Astrocyte (in vitro differentiated cells and primary cell): ENCODE measurements around the gene SNX2. TPM values are rescaled to one million over a fixed set of nuclear protein-coding genes. Genes with fewer than 3 reads are reported as not detected.
A peak's percentile ranks its signal among the peaks of the same experiment; 100 is the strongest.

ENCODE experiments used
- DNase-seq: peaks from one replicate; pipeline ENCODE4 v3.0.0-alpha.2; 2010; ENCODE audit warnings: low read depth
- FAIRE-seq: peaks from 2 replicates; lab custom pipeline; 2011; peaks lifted over from hg19 to GRCh38; lab: Jason Lieb, UNC
- H2AFZ ChIP-seq: 2 replicates; pipeline ENCODE4 v1.6.0; 2012; ENCODE audit warnings: low read depth, low read length, inconsistent platforms
- H3K27ac ChIP-seq: 2 replicates; pipeline ENCODE4 v1.5.1; 2011; ENCODE audit warnings: low read depth, low read length, inconsistent platforms
- H3K27me3 ChIP-seq: 2 replicates; pipeline ENCODE4 v1.6.0; 2011; ENCODE audit warnings: low read length, inconsistent platforms; ENCODE audit not compliant: insufficient read depth
- H3K36me3 ChIP-seq: 2 replicates; pipeline ENCODE4 v1.5.1; 2011; ENCODE audit warnings: low read length, inconsistent platforms; ENCODE audit not compliant: insufficient read depth
- H3K4me1 ChIP-seq: 2 replicates; pipeline ENCODE4 v1.5.1; 2011; ENCODE audit warnings: low read length, inconsistent platforms; ENCODE audit not compliant: insufficient read depth
- H3K4me2 ChIP-seq: 2 replicates; pipeline ENCODE4 v1.6.0; 2012; ENCODE audit warnings: low read length, inconsistent platforms
- H3K4me3 ChIP-seq: 2 replicates; pipeline ENCODE4 v1.5.1; 2011; ENCODE audit warnings: low read depth, mild to moderate bottlenecking, low read length, inconsistent platforms; ENCODE audit not compliant: insufficient read depth
- H3K79me2 ChIP-seq: 2 replicates; pipeline ENCODE4 v1.6.0; 2012; ENCODE audit warnings: mild to moderate bottlenecking, low read length, inconsistent platforms; ENCODE audit not compliant: insufficient read depth
- H3K9ac ChIP-seq: 2 replicates; pipeline ENCODE4 v1.6.0; 2012; ENCODE audit warnings: mild to moderate bottlenecking, low read length, inconsistent platforms
- H3K9me3 ChIP-seq: 2 replicates; pipeline ENCODE4 v1.5.1; 2012; ENCODE audit warnings: low read depth, mild to moderate bottlenecking, low read length, inconsistent platforms; ENCODE audit not compliant: insufficient read depth
- H4K20me1 ChIP-seq: 2 replicates; pipeline ENCODE4 v1.6.0; 2012; ENCODE audit warnings: low read length, inconsistent platforms; ENCODE audit not compliant: insufficient read depth
- H3K27ac Mint-ChIP-seq: one replicate; pipeline ENCODE4 v1.8.0; 2021; ENCODE audit warnings: mild to moderate bottlenecking, mixed read lengths; ENCODE audit not compliant: unreplicated experiment
- H3K27me3 Mint-ChIP-seq: one replicate; pipeline ENCODE4 v1.8.0; 2021; ENCODE audit warnings: low read depth, mixed read lengths; ENCODE audit not compliant: unreplicated experiment
- H3K36me3 Mint-ChIP-seq: one replicate; pipeline ENCODE4 v1.8.0; 2021; ENCODE audit warnings: low read depth, mixed read lengths; ENCODE audit not compliant: unreplicated experiment
- H3K4me1 Mint-ChIP-seq: one replicate; pipeline ENCODE4 v1.8.0; 2021; ENCODE audit warnings: low read depth, mixed read lengths; ENCODE audit not compliant: unreplicated experiment
- H3K4me3 Mint-ChIP-seq: one replicate; pipeline ENCODE4 v1.8.0; 2021; ENCODE audit warnings: mild to moderate bottlenecking, moderate library complexity, mixed read lengths; ENCODE audit not compliant: unreplicated experiment
- H3K9me3 Mint-ChIP-seq: one replicate; pipeline ENCODE4 v1.8.0; 2021; ENCODE audit warnings: mild to moderate bottlenecking, mixed read lengths; ENCODE audit not compliant: unreplicated experiment
- EZH2 ChIP-seq: IDR thresholded peaks from 2 replicates; pipeline ENCODE4 v1.6.1; 2012; ENCODE audit warnings: mild to moderate bottlenecking, low read length, inconsistent platforms; ENCODE audit not compliant: insufficient read depth
- total RNA-seq: library from RNA; stranded (reverse); gene quantifications from 2 replicates; pipeline ENCODE4 v1.2.1, GENCODE V29; 2021
- TF ChIP-seq, protein P1 (sequence below): IDR thresholded peaks from 2 replicates; pipeline ENCODE4 v1.5.1; 2011; ENCODE audit warnings: low read depth, mild to moderate bottlenecking, inconsistent platforms, low read length, moderate library complexity; ENCODE audit not compliant: insufficient read depth

The SNX2 gene
- total RNA-seq, 1 donor from 2014 or later, result 87.2 TPM

- no peak for DNase-seq
- H2AFZ ChIP-seq, result no peak overlapping the region
- no peaks in the 10 kb centered on the region for H4K20me1 ChIP-seq
- TF ChIP-seq, protein P1, sequence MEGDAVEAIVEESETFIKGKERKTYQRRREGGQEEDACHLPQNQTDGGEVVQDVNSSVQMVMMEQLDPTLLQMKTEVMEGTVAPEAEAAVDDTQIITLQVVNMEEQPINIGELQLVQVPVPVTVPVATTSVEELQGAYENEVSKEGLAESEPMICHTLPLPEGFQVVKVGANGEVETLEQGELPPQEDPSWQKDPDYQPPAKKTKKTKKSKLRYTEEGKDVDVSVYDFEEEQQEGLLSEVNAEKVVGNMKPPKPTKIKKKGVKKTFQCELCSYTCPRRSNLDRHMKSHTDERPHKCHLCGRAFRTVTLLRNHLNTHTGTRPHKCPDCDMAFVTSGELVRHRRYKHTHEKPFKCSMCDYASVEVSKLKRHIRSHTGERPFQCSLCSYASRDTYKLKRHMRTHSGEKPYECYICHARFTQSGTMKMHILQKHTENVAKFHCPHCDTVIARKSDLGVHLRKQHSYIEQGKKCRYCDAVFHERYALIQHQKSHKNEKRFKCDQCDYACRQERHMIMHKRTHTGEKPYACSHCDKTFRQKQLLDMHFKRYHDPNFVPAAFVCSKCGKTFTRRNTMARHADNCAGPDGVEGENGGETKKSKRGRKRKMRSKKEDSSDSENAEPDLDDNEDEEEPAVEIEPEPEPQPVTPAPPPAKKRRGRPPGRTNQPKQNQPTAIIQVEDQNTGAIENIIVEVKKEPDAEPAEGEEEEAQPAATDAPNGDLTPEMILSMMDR, result no peak
- no peak for TF ChIP-seq EZH2
- Mint-ChIP-seq H3K4me1 (peaks cover 16% of the 10 kb centered on the region), H3K4me3 (no peak overlapping the region), H3K9me3 (no peaks in the 10 kb centered on the region), H3K36me3 (no peaks in the 10 kb centered on the region), H3K27me3 (no peaks in the 10 kb centered on the region), H3K27ac (no peak overlapping the region)
- no peak for FAIRE-seq
- no peak overlapping the region for H3K9ac ChIP-seq
- no peaks in the 10 kb centered on the region for H3K79me2 ChIP-seq
- H3K4me3 ChIP-seq, result no peak overlapping the region
- H3K27ac ChIP-seq, result no peak overlapping the region
- no peak overlapping the region for H3K4me2 ChIP-seq
- H3K36me3 ChIP-seq, result no peaks in the 10 kb centered on the region
- no peaks in the 10 kb centered on the region for H3K27me3 ChIP-seq
- H3K4me1 ChIP-seq, result no peaks in the 10 kb centered on the region
- no peaks in the 10 kb centered on the region for H3K9me3 ChIP-seq
These were observed 36.8 kb upstream of the SNX2 start for GRCh38 chr5:122738088-122738487.

- no peak overlapping the region for H3K27ac ChIP-seq
- Mint-ChIP-seq H3K27me3 (no peaks in the 10 kb centered on the region), H3K9me3 (no peaks in the 10 kb centered on the region), H3K4me1 (peaks cover 20% of the 10 kb centered on the region), H3K4me3 (no peak overlapping the region), H3K27ac (peak overlapping the region; percentile 54), H3K36me3 (no peaks in the 10 kb centered on the region)
- no peak overlapping the region for H3K4me3 ChIP-seq
- peak overlapping the region; percentile 5 for H3K4me2 ChIP-seq
- no peaks in the 10 kb centered on the region for H3K79me2 ChIP-seq
- FAIRE-seq, result no peak
- H2AFZ ChIP-seq, result no peak overlapping the region
- no peaks in the 10 kb centered on the region for H4K20me1 ChIP-seq
- no peaks in the 10 kb centered on the region for H3K27me3 ChIP-seq
- no peak for TF ChIP-seq EZH2
- TF ChIP-seq, protein P1, result no peak
- H3K36me3 ChIP-seq, result no peaks in the 10 kb centered on the region
- peak; percentile 57 for DNase-seq
- H3K9me3 ChIP-seq, result no peaks in the 10 kb centered on the region
- H3K9ac ChIP-seq, result no peak overlapping the region
- no peaks in the 10 kb centered on the region for H3K4me1 ChIP-seq
These were observed 33.2 kb upstream of the SNX2 start for GRCh38 chr5:122741681-122742080.

GRCh38 chr5:122743261-122743660 lies 31.6 kb upstream of the SNX2 start:
- H3K4me3 Mint-ChIP-seq, result no peak overlapping the region
- no peak overlapping the region for H2AFZ ChIP-seq
- H3K27me3 Mint-ChIP-seq, result no peaks in the 10 kb centered on the region
- peaks cover 20% of the 10 kb centered on the region for H3K4me1 Mint-ChIP-seq
- TF ChIP-seq, protein P1, result no peak
- TF ChIP-seq EZH2, result no peak
- no peaks in the 10 kb centered on the region for H3K36me3 Mint-ChIP-seq
- no peaks in the 10 kb centered on the region for H3K9me3 ChIP-seq
- H3K79me2 ChIP-seq, result no peaks in the 10 kb centered on the region
- no peak for DNase-seq
- H4K20me1 ChIP-seq, result no peaks in the 10 kb centered on the region
- H3K4me2 ChIP-seq, result no peak overlapping the region
- H3K4me1 ChIP-seq, result no peaks in the 10 kb centered on the region
- FAIRE-seq, result no peak
- H3K36me3 ChIP-seq, result no peaks in the 10 kb centered on the region
- H3K27ac Mint-ChIP-seq, result no peak overlapping the region
- no peak overlapping the region for H3K4me3 ChIP-seq
- no peak overlapping the region for H3K27ac ChIP-seq
- H3K27me3 ChIP-seq, result no peaks in the 10 kb centered on the region
- no peaks in the 10 kb centered on the region for H3K9me3 Mint-ChIP-seq
- no peak overlapping the region for H3K9ac ChIP-seq
